Stimulated activated CD4-positive, alpha-beta T cell treated with anti-CD3 and anti-CD28 coated beads, Interleukin-1b, Interleukin-23, amount 100 ng/mL, for 4 hours (primary cell): Measurements from ENCODE around the gene PPP4R1.
A peak's percentile ranks its signal among the peaks of the same experiment; 100 is the strongest.
"Not testable (repeated sequence)": the region's sequence is repeated elsewhere in the genome, so short reads cannot be mapped to it uniquely, and the experiment has no call there.

Experiments used
- DNase-seq, 2 donors: peaks; one replicate each; pipeline ENCODE4 v3.0.0-alpha.2; 2020; ENCODE audit warnings: low read depth in 2 of 2

PPP4R1 gene

GRCh38 chr18:9630444-9630843, 16.1 kb upstream of the PPP4R1 start:
- no peak for DNase-seq

GRCh38 chr18:9629709-9630108, 15.3 kb upstream of the PPP4R1 start:
- no peak for DNase-seq

DNA sequence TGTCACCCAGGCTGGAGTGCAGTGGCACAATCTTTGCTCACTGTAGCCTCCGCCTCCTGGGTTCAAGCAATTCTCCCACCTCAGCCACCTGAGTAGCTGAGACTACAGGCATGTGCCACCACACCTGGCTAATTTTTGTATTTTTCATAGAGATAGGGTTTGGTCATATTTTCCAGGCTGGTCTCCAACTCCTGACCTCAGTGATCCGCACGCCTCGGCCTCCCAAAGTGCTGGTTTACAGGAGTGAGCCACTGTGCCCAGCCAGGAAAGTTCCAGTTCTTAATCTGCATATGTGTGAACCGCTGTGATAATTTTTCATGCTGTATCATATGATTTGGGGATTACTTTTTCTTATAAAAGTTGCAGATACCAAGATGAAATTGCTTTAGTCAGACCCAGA, 14.6 kb upstream of the PPP4R1 start:
- no peak for DNase-seq

DNA sequence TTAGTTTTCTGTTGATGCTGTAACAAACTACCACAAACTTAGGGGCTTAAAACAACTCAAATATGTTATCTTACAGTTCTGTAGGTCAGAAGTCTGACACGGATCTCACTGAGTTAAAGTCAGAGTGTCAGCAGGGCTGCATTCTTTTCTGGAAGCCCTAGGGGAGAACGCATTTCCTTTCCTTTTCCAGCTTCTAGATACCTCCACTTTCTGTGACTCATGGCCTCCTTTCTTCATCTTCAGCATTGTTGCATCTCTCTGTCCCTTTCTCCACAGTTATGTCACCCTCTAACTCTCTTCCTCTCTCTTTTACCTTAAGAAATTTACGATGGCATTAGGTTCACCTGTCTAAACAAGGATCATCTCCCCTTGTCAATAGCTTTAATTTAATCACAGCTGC, 13.3 kb upstream of the PPP4R1 start:
- DNase-seq: no peak

GRCh38 chr18:9619990-9620389, 5.6 kb upstream of the PPP4R1 start:
- DNase-seq: no peak

DNA sequence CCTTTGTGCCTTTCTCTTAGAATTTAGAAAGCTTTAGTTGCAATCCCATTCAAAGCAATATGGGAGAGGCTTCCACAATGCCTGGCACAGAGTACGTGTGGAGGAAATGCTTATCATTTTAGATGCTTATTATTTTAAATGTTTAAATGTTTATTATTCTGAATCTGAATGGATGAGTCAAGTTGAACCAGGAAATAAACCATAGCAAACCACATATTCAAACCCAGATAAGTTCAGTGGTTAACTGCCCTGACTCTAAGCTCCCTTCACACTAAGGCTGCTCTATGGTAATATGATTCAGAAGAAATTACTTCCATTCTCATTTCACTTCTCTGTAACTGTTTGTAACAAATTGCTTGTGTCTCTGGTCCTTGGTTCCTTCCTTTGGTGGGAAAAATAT, 5.2 kb upstream of the PPP4R1 start:
- DNase-seq: no peak

DNA sequence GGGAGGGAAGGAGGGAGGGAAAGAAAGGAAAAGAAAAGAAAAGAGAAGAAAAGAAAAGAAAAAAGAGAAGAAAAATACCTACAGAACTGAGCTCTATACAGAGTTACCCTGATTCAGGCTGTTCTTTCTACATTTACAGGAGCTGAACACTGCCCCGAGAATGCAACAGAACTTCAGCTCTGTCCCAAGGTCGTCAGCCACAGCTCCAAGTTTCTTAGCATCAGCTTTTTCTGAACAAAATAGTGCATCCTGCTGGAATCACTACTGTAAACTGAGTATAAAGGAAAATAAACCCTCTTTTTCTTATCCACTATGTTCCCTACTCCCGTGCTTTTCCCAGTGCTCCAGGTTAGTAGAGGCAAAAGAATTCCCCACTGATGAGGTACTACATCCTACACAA, 4.7 kb upstream of the PPP4R1 start:
- no peak for DNase-seq

DNA sequence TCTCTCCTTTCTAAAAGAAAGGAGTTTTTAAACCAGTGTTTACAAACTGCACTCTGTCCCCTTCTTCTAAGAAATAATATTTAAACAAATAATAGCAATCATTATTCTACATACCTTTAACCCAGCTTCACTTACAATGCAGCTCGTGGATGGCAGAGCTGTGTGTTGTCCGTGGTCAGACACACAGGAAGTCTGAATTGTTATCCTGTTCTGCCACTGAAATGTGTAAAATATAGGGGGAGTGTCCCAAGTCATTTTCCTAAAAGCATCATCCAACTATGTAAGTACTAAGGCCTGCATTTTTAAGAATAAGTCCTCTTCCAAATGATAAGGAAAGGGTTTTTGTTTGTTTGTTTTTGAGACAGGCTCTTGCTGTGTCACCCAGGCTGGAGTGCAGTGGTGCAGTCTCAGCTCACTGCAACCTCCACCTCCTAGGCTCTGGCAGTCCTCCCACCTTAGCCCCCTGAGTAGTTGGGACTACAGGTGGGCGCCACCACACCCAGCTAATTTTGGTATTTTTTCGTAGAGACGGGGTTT, 2.7 kb upstream of the PPP4R1 start:
- DNase-seq: no peak

DNA sequence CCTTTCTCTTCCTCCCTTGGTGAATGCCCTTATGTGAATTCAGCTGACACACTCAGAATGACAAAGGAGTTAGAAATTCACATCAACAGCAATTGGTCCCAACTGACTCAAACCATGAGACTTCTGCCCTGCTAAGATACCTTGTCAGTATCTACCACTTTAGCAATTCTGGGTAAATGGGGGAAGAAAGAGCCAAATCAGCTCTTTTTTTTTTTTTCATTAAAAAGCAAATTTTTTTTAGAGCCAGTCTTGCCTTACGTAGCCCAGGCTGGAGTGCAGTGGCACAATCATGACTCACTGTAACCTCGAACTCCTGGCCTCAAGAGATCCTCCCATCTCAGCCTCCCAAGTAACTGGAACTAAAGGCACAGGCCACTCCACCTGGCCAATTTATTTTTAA, 1.7 kb upstream of the PPP4R1 start:
- no peak for DNase-seq

DNA sequence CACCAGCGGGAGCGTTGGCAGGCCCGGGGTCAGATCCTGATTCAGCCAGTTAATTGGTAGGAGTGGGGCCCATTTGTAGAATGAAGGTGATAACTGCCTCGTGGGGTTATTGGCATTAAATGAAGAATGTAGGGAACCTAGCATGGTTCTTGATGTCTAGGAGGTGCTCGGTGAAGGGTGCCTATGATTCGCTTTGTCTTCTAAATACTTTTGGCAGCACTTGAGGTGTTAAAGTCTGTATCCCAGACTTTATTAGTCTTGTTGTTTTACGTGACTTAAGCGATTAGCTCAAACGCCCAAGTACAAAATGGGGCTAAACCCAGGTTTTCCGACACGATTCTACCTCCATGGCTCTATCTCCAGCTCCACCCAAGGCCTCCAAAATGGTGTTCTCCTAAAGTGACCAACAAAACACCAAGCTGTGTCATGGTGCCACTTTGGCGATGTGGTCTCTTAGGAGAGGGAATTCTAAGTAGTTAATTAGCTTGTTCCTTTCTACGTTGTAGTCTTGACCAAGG, 980 bp upstream of the PPP4R1 start:
- no peak for DNase-seq

DNA sequence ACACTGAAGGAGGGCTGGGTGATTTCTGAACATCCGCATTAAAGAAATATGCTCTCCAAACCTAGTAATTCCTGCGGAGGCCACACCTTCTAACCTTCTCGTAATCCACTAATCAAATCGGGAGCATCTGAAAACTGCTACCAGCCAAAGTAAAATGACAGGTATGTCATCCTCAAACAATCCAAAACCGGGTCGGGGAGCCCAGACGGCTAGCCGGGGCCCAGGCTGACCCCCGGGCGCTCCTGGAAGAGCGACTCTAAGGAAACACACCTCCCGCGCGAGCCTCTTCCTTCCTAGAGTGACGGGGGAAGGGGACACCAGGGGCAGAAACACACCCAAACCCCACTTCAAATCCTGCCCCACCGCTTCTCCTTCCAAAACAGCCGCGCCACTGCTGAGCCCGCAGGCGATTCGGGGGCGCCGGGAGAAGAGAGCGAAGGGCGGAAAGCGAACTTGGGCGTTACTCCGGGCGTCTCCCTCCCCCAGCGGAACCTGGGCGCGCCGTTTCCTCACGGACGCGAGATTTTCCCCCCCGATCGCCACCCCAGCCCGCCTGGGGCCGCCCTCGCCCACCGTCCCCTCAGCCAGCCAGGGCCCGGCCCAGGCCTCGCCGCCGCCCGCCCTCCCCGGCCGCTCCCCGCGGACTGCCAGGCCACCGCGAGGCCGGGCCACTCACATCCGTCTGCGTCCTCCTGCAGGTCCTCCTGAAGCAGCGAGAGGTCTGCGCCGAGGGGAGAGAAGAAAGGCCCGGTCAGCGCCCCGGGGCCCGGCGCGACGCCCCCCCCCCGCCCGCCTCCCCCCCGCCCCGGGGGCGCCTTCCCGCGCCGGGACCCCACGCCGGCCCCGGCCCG, 584 bp downstream of the PPP4R1 start:
- peak; percentile 4 to 40 for DNase-seq

GRCh38 chr18:9612977-9613376, 1.4 kb downstream of the PPP4R1 start:
- DNase-seq: no peak

GRCh38 chr18:9612215-9612830, 2.0 kb downstream of the PPP4R1 start:
- peak; percentile 1 to 28 for DNase-seq

- no peak for DNase-seq
These were observed 5.2 kb downstream of the PPP4R1 start for GRCh38 chr18:9609190-9609589.

GRCh38 chr18:9608728-9609127, 5.6 kb downstream of the PPP4R1 start:
- DNase-seq: no peak

- no peak for DNase-seq
These were observed 6.1 kb downstream of the PPP4R1 start for GRCh38 chr18:9608298-9608697.

DNA sequence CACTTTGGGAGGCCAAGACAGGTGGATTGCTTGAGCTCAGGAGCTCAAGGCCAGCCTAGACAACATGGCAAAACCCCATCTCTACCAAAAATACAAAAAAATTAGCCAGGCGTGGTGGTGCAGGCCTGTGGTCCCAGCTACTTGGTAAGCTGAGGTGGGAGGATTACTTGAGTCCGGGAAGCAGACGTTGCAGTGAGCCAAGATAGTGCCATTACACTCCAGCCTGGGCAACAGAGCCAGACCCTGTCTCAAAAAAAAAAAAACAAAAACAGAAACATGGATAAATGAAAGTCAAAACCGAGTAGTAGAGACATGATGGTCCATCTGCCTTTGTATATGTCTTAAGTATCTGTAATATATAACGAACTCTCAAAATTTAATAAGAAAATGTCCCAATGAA, 7.2 kb downstream of the PPP4R1 start:
- DNase-seq: not testable (repeated sequence)

DNA sequence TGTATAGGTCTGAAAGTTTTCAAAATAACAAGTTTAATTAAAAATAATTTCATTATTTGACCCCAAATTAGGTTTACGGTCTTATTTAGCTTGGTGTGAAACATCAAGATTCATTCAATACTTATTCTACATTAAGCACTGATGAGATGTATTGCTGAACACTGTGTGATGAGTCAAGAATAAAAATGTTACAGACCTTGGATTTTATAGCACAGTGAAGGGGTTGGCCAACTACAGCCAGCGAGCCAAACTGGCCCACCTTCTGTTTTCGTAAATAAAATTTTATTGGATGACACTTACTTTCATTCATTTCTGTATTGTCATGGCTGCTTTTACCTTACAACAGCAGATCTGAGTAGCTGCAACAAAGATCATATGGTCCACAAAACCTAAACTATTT, 8.3 kb downstream of the PPP4R1 start:
- DNase-seq: no peak

- DNase-seq: no peak
These were observed 10.0 kb downstream of the PPP4R1 start for GRCh38 chr18:9604348-9604747.

GRCh38 chr18:9599328-9599727, 15.0 kb downstream of the PPP4R1 start:
- no peak for DNase-seq

DNA sequence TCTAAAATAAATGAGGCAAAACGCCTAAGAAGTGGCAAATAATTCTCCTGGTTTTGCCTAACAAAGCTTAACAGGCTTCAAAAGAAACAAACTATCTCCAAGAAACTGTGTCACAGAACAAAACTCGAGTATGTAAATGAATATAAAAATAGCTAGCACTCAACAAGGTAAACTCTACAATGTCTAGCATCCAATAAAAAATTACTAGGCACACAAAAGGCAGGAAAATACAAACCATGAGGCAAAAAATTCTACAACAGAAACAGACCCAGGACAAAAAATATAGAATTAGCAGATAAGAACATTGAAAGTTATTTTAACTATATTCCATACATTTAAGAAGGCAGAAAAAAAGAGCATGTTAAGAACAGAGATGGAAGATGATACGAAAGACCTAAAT, 16.8 kb downstream of the PPP4R1 start:
- DNase-seq: no peak

GRCh38 chr18:9596843-9597526, 17.4 kb downstream of the PPP4R1 start:
- DNase-seq: no peak
